NT2/D1 (cell line): ENCODE measurements around the gene KIAA1614.

Experiments used
- YY1 ChIP-seq: IDR thresholded peaks from 2 replicates; pipeline ENCODE4 v1.6.1; 2011; ENCODE audit not compliant: insufficient read length, insufficient read depth
- ZNF274 ChIP-seq: IDR thresholded peaks from 2 replicates; pipeline ENCODE4 v1.6.1; 2011; ENCODE audit warnings: mild to moderate bottlenecking, low read depth, low read length

- TF ChIP-seq ZNF274 (no peak), YY1 (no peak)
These were observed 15.1 kb downstream of the KIAA1614 start for GRCh38 chr1:180927841-180928240.
